ENCODE measurements around the gene RHBDD1. TPM values are rescaled to one million over a fixed set of nuclear protein-coding genes. Genes with fewer than 3 reads are reported as not detected.

RHBDD1 gene, protein sequence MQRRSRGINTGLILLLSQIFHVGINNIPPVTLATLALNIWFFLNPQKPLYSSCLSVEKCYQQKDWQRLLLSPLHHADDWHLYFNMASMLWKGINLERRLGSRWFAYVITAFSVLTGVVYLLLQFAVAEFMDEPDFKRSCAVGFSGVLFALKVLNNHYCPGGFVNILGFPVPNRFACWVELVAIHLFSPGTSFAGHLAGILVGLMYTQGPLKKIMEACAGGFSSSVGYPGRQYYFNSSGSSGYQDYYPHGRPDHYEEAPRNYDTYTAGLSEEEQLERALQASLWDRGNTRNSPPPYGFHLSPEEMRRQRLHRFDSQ
- total RNA-seq: 10 to 100 TPM; 19.5 to 91.5 (median 47.3) TPM

DNA sequence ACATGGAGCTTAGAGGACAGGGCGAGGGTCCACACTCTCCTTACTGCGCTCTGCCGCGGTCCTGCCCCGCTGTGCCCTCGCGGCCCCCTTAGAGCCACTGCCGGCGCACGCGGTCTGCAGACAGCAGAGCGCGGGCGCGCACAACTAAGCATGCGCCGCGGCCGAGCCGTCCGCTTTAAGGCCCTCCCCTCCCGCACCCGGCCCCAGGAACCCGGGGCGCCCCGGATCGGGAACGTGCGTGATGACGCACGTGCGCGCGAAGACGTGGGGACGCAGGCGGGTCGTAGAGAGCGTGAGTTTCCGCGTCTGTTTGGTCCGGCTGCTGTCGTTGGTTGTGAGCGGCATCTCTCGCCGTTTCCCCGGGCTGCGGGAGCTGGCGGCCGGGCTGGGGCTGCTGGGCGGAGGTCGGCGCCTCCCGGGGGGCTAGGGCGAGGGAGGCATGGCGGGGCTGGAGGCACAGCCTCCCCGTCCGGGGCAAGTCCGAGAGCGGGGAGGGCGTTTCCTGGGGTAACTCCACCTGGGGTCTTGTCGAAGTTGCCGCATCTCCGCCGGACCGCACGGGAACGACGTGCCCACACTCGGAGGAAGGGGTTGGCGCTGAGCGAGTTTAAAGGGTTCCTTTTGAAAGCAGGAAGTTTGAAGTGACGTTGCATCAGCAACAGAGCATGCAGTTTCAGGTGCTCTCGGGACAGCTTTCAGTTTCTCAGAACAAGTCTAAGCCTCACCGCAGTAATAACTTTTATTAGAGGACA lies at the start of gene RHBDD1:
TSS of gene RHBDD1 (plus strand) at position 259 of the 752 bp plus-strand sequence. CDS start 28,640 bp downstream, outside the sequence.
- peaks cover 6 to 7% of the 10 kb centered on the region in 2 donors for H3K4me1 ChIP-seq
- H3K27ac ChIP-seq: peak within 1 kb of the TSS; percentile 93 to 99
- no peaks in the 10 kb centered on the region for H3K36me3 ChIP-seq
- H3K4me3 ChIP-seq: peak within 1 kb of the TSS; percentile 77 to 92
- TF ChIP-seq, protein P1, sequence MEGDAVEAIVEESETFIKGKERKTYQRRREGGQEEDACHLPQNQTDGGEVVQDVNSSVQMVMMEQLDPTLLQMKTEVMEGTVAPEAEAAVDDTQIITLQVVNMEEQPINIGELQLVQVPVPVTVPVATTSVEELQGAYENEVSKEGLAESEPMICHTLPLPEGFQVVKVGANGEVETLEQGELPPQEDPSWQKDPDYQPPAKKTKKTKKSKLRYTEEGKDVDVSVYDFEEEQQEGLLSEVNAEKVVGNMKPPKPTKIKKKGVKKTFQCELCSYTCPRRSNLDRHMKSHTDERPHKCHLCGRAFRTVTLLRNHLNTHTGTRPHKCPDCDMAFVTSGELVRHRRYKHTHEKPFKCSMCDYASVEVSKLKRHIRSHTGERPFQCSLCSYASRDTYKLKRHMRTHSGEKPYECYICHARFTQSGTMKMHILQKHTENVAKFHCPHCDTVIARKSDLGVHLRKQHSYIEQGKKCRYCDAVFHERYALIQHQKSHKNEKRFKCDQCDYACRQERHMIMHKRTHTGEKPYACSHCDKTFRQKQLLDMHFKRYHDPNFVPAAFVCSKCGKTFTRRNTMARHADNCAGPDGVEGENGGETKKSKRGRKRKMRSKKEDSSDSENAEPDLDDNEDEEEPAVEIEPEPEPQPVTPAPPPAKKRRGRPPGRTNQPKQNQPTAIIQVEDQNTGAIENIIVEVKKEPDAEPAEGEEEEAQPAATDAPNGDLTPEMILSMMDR (IDR thresholded peaks at IDR 0.05): no peak
- TF ChIP-seq POLR2A (IDR thresholded peaks at IDR 0.05): peak; percentile 76 to 92
- peak; percentile 92 to 93 for DNase-seq
- H3K9me3 ChIP-seq: no peaks in the 10 kb centered on the region
- intact Hi-C loops (cut with DNase I; ENCODE audit: low total_unique reads): no loop called here
- no peaks in the 10 kb centered on the region for H3K27me3 ChIP-seq

DNA sequence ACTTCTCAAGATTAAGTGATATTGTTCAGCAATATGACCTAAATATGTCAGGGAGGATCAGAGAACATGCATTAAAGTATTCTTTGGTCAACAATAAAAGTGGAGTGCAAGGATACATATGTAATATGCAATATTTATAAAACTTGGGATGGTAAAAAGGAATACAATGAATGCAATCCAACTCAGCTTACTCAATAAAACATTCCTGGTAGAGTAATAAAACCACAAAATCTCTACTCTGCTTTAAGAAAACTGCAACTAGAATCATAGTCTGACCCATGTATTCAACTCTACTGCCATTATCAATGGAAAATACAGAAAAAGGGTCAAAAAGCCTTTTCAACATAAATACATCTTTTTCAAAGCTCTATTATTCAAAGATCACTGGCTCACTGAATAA lies 47.8 kb upstream of the RHBDD1 start:
- no peak for TF ChIP-seq POLR2A (IDR thresholded peaks at IDR 0.05)
- TF ChIP-seq, protein P1 (IDR thresholded peaks at IDR 0.05): no peak
- H3K9me3 ChIP-seq: no peaks in the 10 kb centered on the region
- no peak for DNase-seq
- intact Hi-C loops (cut with DNase I; ENCODE audit: low total_unique reads): no loop called here
- H3K4me3 ChIP-seq: no peak overlapping the region
- peak overlapping the region; percentile 93 to 96 for H3K27ac ChIP-seq
- no peaks in the 10 kb centered on the region for H3K27me3 ChIP-seq
- peaks cover 6 to 15% of the 10 kb centered on the region in 2 donors for H3K4me1 ChIP-seq
- H3K36me3 ChIP-seq: no peaks in the 10 kb centered on the region

DNA sequence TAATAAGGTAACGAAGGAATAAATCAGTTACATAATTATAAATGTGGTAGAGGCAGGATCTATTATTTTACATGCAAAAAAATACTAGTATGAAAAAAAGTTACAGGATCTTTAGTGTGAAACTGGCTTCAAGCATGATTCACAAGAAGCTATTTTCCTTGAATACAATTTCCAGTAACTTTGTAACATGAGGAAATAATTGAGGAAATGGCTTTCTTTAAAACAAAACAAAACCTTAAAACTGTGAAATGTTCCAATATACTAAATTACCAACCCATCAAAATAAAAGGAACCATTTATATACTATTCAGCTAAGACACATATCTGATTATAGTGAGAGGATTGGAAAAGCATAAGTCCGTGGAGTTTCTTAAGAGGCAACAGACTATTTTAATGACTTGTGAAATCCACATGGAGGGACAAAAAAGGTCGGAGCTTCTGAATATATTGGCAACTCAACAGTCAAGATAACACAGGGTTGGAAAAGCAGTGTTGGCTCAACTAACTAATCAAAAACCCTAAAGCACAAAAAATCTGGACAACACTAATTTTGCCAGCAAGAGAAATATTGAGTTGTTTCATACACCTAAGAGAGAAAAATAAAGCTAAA lies 46.9 kb upstream of the RHBDD1 start:
- no peak for DNase-seq
- intact Hi-C loops (cut with DNase I; ENCODE audit: low total_unique reads): no loop called here
- peaks cover 6 to 15% of the 10 kb centered on the region in 2 donors for H3K4me1 ChIP-seq
- H3K27ac ChIP-seq: peak overlapping the region; percentile 93 to 96
- no peaks in the 10 kb centered on the region for H3K27me3 ChIP-seq
- H3K4me3 ChIP-seq: no peak overlapping the region
- TF ChIP-seq, protein P1 (IDR thresholded peaks at IDR 0.05): no peak
- TF ChIP-seq POLR2A (IDR thresholded peaks at IDR 0.05): no peak
- no peaks in the 10 kb centered on the region for H3K36me3 ChIP-seq
- H3K9me3 ChIP-seq: no peaks in the 10 kb centered on the region

DNA sequence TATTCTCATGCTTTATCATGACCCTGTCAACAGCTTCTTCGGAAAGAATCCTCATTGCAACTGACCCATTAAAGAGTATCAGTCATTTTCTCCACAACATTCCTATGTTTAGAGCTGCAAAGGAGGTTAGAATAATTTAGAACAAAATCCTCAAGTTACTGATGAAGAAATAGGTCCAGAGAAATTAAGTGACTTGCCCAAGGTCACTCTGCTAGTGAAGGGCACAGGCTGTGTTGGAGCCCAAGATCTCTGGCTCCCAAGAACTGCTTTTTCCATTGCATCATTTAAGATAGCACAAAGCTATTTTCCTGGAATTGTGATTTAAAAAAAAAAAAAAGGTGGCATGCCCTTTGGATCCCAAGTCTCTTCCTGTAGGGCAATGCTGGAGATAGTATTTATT lies 45.8 kb upstream of the RHBDD1 start:
- no peaks in the 10 kb centered on the region for H3K36me3 ChIP-seq
- H3K4me3 ChIP-seq: no peak overlapping the region
- H3K27me3 ChIP-seq: no peaks in the 10 kb centered on the region
- H3K9me3 ChIP-seq: no peaks in the 10 kb centered on the region
- DNase-seq: no peak
- H3K27ac ChIP-seq: peak overlapping the region; percentile 93 to 96
- TF ChIP-seq, protein P1 (IDR thresholded peaks at IDR 0.05): no peak
- TF ChIP-seq POLR2A (IDR thresholded peaks at IDR 0.05): no peak
- peaks cover 6 to 15% of the 10 kb centered on the region in 2 donors for H3K4me1 ChIP-seq
- intact Hi-C loops (cut with DNase I; ENCODE audit: low total_unique reads): loop anchor here (10.0 kb wide), 1 partner anchor 155 kb away; no protein-coding TSS in a partner anchor

Measured in uterus (tissue), 4 donors.